Activated CD8-positive, alpha-beta memory T cell treated with anti-CD3 and anti-CD28 coated beads, Interleukin-2, amount 10 ng/mL, durations not matched to agents 7 days and 5 days (primary cell): Measurements from ENCODE around the gene ZBTB38. TPM values are rescaled to one million over a fixed set of nuclear protein-coding genes. Genes with fewer than 3 reads are reported as not detected.
A peak's percentile ranks its signal among the peaks of the same experiment; 100 is the strongest.

Experiments used
- ATAC-seq: fragments of 150-1000 bp; cut with Tn5 transposase; one replicate; pipeline ENCODE4 v1.10.0; 2021; ENCODE audit warnings: moderate library complexity
- CTCF ChIA-PET: fragments of 350-600 bp; sonication (Branson Sonifier 250); formaldehyde crosslinking; loops from one replicate; lab custom pipeline; 2021; ENCODE audit warnings: antibody characterized with exemption; lab: Charles Lee
- DNase-seq: peaks from one replicate; pipeline ENCODE4 v3.0.0-alpha.2; 2020
- H3K27ac Mint-ChIP-seq: one replicate; pipeline ENCODE4 v1.8.0; 2021; ENCODE audit warnings: mild to moderate bottlenecking, mixed read lengths
- H3K27me3 Mint-ChIP-seq: one replicate; pipeline ENCODE4 v1.8.0; 2021; ENCODE audit warnings: mixed read lengths
- H3K36me3 Mint-ChIP-seq: one replicate; pipeline ENCODE4 v1.8.0; 2021; ENCODE audit warnings: mild to moderate bottlenecking, mixed read lengths
- H3K4me1 Mint-ChIP-seq: one replicate; pipeline ENCODE4 v1.8.0; 2021; ENCODE audit warnings: mixed read lengths
- H3K4me3 Mint-ChIP-seq: one replicate; pipeline ENCODE4 v1.8.0; 2021; ENCODE audit warnings: mild to moderate bottlenecking, moderate library complexity, mixed read lengths
- H3K9me3 Mint-ChIP-seq: one replicate; pipeline ENCODE4 v1.8.0; 2022; ENCODE audit warnings: low read depth, mixed read lengths
- total RNA-seq, 2 experiments: library from RNA; stranded (reverse); gene quantifications; one replicate each; pipeline ENCODE4 v1.2.3, GENCODE V29; 2021

Gene ZBTB38
- total RNA-seq, 2 experiments from 2014 or later, result 42.5 to 49.4 TPM

GRCh38 chr3:141386611-141387111, 18.4 kb downstream of the ZBTB38 start:
- Mint-ChIP-seq H3K36me3 (peaks cover 7% of the 10 kb centered on the region), H3K27ac (peak overlapping the region; percentile 20), H3K27me3 (no peaks in the 10 kb centered on the region), H3K9me3 (no peaks in the 10 kb centered on the region), H3K4me1 (peaks cover 57% of the 10 kb centered on the region), H3K4me3 (peak overlapping the region; percentile 18)
- DNase-seq (no peak), ATAC-seq (no peak)
- CTCF ChIA-PET, result interaction anchor here (0.8 to 5.4 kb wide), 6 partner anchors 10 to 56 kb away, joined by 3 to 19 read pairs (median 4); no protein-coding TSS in a partner anchor

- H3K9me3 Mint-ChIP-seq, result no peaks in the 10 kb centered on the region
- CTCF ChIA-PET, result interaction anchor here (1.3 to 4.0 kb wide), 10 partner anchors 10 to 76 kb away, joined by 3 to 16 read pairs (median 7); no protein-coding TSS in a partner anchor
- DNase-seq, result no peak
- peaks cover 4% of the 10 kb centered on the region for H3K36me3 Mint-ChIP-seq
- ATAC-seq, result no peak
- H3K4me3 Mint-ChIP-seq, result peak overlapping the region; percentile 33
- H3K27me3 Mint-ChIP-seq, result no peaks in the 10 kb centered on the region
- H3K4me1 Mint-ChIP-seq, result peaks cover 62% of the 10 kb centered on the region
- H3K27ac Mint-ChIP-seq, result peak overlapping the region; percentile 20
Measured at GRCh38 chr3:141387516-141387915, 19.2 kb downstream of the ZBTB38 start.

DNA sequence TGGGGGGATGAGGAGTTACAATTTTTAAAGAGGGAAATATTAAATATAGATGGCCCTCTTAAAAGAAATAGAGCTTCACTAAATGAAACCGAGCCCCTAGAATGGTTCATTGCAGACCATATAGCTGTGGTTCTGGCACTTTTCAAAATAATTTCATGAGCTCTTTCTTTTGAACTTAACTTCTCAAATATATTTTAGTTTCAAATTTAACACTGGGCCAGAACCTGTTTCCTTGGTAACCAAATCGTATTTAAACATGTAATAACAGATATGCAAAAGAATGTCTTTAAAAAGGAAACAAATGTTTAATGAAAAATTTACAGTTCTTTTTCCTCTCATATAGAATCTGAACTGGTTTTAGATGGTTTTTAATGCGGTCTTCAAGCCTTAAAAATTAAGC, 20.1 kb downstream of the ZBTB38 start:
- H3K27ac Mint-ChIP-seq, result peak overlapping the region; percentile 98
- ATAC-seq, result peak; percentile 14
- peaks cover 3% of the 10 kb centered on the region for H3K36me3 Mint-ChIP-seq
- H3K9me3 Mint-ChIP-seq, result no peaks in the 10 kb centered on the region
- peaks cover 60% of the 10 kb centered on the region for H3K4me1 Mint-ChIP-seq
- no peaks in the 10 kb centered on the region for H3K27me3 Mint-ChIP-seq
- peak overlapping the region; percentile 76 for H3K4me3 Mint-ChIP-seq
- no peak for DNase-seq
- CTCF ChIA-PET, result interaction anchor here (0.6 to 4.0 kb wide), 10 partner anchors 9 to 76 kb away, joined by 3 to 16 read pairs (median 7); no protein-coding TSS in a partner anchor

- Mint-ChIP-seq H3K4me3 (peak overlapping the region; percentile 76), H3K9me3 (no peaks in the 10 kb centered on the region), H3K27me3 (no peaks in the 10 kb centered on the region), H3K4me1 (peaks cover 58% of the 10 kb centered on the region), H3K27ac (peak overlapping the region; percentile 98), H3K36me3 (peaks cover 3% of the 10 kb centered on the region)
- ATAC-seq, result peak; percentile 79
- CTCF ChIA-PET, result interaction anchor here (1.4 to 4.0 kb wide), 11 partner anchors 8 to 77 kb away, joined by 4 to 16 read pairs (median 8); no protein-coding TSS in a partner anchor
- no peak for DNase-seq
Measured at GRCh38 chr3:141388823-141389621, 20.7 kb downstream of the ZBTB38 start.

GRCh38 chr3:141389703-141390102, 21.4 kb downstream of the ZBTB38 start:
- Mint-ChIP-seq H3K27me3 (no peaks in the 10 kb centered on the region), H3K4me3 (no peak overlapping the region), H3K27ac (peak overlapping the region; percentile 98), H3K36me3 (peaks cover 3% of the 10 kb centered on the region), H3K9me3 (no peaks in the 10 kb centered on the region), H3K4me1 (peaks cover 54% of the 10 kb centered on the region)
- DNase-seq (no peak), ATAC-seq (no peak)
- CTCF ChIA-PET, result interaction anchor here (1.4 to 4.0 kb wide), 6 partner anchors 8 to 78 kb away, joined by 4 to 14 read pairs (median 7); no protein-coding TSS in a partner anchor

- Mint-ChIP-seq H3K27me3 (no peaks in the 10 kb centered on the region), H3K27ac (peak overlapping the region; percentile 81), H3K4me1 (peaks cover 52% of the 10 kb centered on the region), H3K4me3 (no peak overlapping the region), H3K9me3 (no peaks in the 10 kb centered on the region), H3K36me3 (peaks cover 3% of the 10 kb centered on the region)
- CTCF ChIA-PET, result interaction anchor here (1.4 to 4.0 kb wide), 8 partner anchors 12 to 79 kb away, joined by 4 to 14 read pairs (median 6); no protein-coding TSS in a partner anchor
- DNase-seq (no peak), ATAC-seq (no peak)
Measured at GRCh38 chr3:141390747-141391146, 22.4 kb downstream of the ZBTB38 start.

GRCh38 chr3:141391298-141391990, 23.1 kb downstream of the ZBTB38 start:
- no peak overlapping the region for H3K4me3 Mint-ChIP-seq
- H3K27ac Mint-ChIP-seq, result peak overlapping the region; percentile 12
- peaks cover 2% of the 10 kb centered on the region for H3K9me3 Mint-ChIP-seq
- H3K36me3 Mint-ChIP-seq, result peaks cover 6% of the 10 kb centered on the region
- no peak for ATAC-seq
- no peak for DNase-seq
- H3K4me1 Mint-ChIP-seq, result peaks cover 51% of the 10 kb centered on the region
- no peaks in the 10 kb centered on the region for H3K27me3 Mint-ChIP-seq
- CTCF ChIA-PET, result interaction anchor here (1.3 to 4.0 kb wide), 8 partner anchors 12 to 87 kb away, joined by 3 to 14 read pairs (median 6); no protein-coding TSS in a partner anchor

GRCh38 chr3:141391991-141392316, 23.6 kb downstream of the ZBTB38 start:
- Mint-ChIP-seq H3K4me1 (peaks cover 46% of the 10 kb centered on the region), H3K27ac (no peak overlapping the region), H3K9me3 (peaks cover 3% of the 10 kb centered on the region), H3K36me3 (peaks cover 11% of the 10 kb centered on the region), H3K27me3 (no peaks in the 10 kb centered on the region), H3K4me3 (no peak overlapping the region)
- CTCF ChIA-PET, result interaction anchor here (1.3 to 1.7 kb wide), 2 partner anchors 13 to 88 kb away, joined by 3 to 7 read pairs; no protein-coding TSS in a partner anchor
- DNase-seq (no peak), ATAC-seq (no peak)

- Mint-ChIP-seq H3K4me3 (no peak overlapping the region), H3K9me3 (peaks cover 6% of the 10 kb centered on the region), H3K27ac (no peak overlapping the region), H3K27me3 (no peaks in the 10 kb centered on the region), H3K36me3 (peaks cover 16% of the 10 kb centered on the region), H3K4me1 (peaks cover 45% of the 10 kb centered on the region)
- no peak for ATAC-seq
- DNase-seq, result no peak
- CTCF ChIA-PET, result interaction anchor here (1.3 to 1.7 kb wide), 2 partner anchors 13 to 88 kb away, joined by 3 to 7 read pairs; no protein-coding TSS in a partner anchor
Measured at GRCh38 chr3:141392416-141392815, 24.1 kb downstream of the ZBTB38 start.

- Mint-ChIP-seq H3K9me3 (peaks cover 6% of the 10 kb centered on the region), H3K4me1 (peaks cover 43% of the 10 kb centered on the region), H3K4me3 (no peak overlapping the region), H3K27me3 (no peaks in the 10 kb centered on the region), H3K36me3 (peaks cover 20% of the 10 kb centered on the region), H3K27ac (no peak overlapping the region)
- CTCF ChIA-PET, result interaction anchor here (0.6 kb wide), 1 partner anchor 339 kb away, joined by 4 read pairs; no protein-coding TSS in a partner anchor
- no peak for DNase-seq
- no peak for ATAC-seq
Measured at GRCh38 chr3:141392897-141393734, 24.8 kb downstream of the ZBTB38 start.

- no peak for DNase-seq
- CTCF ChIA-PET, result interaction anchor here (0.6 kb wide), 1 partner anchor 338 kb away, joined by 4 read pairs; no protein-coding TSS in a partner anchor
- Mint-ChIP-seq H3K9me3 (peaks cover 6% of the 10 kb centered on the region), H3K27me3 (no peaks in the 10 kb centered on the region), H3K27ac (no peak overlapping the region), H3K4me3 (no peak overlapping the region), H3K36me3 (peaks cover 20% of the 10 kb centered on the region), H3K4me1 (peaks cover 42% of the 10 kb centered on the region)
- no peak for ATAC-seq
Measured at GRCh38 chr3:141393735-141394076, 25.4 kb downstream of the ZBTB38 start.

DNA sequence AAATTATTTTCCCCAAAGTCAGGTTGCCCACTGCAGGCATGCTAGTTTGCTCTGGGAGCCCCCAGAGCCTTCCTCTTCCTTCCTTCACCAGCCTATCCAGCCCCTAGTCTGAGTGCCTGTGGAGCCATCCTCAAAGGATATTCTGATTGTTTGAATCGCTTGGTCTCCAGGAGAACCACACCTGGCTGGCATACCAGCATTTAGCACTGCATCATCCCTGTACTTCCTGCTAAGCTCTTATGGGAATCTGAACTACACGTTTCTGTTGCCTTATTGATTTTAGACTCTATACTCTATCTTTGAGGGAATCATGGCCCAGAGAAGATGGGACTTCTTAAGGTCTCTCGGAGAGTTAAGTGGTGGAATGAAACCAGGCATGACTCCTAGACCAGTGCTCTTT, 26.3 kb downstream of the ZBTB38 start:
- Mint-ChIP-seq H3K4me1 (peaks cover 40% of the 10 kb centered on the region), H3K36me3 (peaks cover 23% of the 10 kb centered on the region), H3K9me3 (peaks cover 6% of the 10 kb centered on the region), H3K27me3 (no peaks in the 10 kb centered on the region), H3K27ac (no peak overlapping the region), H3K4me3 (no peak overlapping the region)
- CTCF ChIA-PET, result interaction anchor here (1.2 to 1.4 kb wide), 2 partner anchors 34 to 48 kb away, joined by 3 to 4 read pairs; no protein-coding TSS in a partner anchor
- DNase-seq (no peak), ATAC-seq (no peak)
